ENCODE measurements around the gene TMPRSS3.
A peak's percentile ranks its signal among the peaks of the same experiment; 100 is the strongest.
"Not testable (repeated sequence)": the region's sequence is repeated elsewhere in the genome, so short reads cannot be mapped to it uniquely, and the experiment has no call there.

TMPRSS3 gene

DNA sequence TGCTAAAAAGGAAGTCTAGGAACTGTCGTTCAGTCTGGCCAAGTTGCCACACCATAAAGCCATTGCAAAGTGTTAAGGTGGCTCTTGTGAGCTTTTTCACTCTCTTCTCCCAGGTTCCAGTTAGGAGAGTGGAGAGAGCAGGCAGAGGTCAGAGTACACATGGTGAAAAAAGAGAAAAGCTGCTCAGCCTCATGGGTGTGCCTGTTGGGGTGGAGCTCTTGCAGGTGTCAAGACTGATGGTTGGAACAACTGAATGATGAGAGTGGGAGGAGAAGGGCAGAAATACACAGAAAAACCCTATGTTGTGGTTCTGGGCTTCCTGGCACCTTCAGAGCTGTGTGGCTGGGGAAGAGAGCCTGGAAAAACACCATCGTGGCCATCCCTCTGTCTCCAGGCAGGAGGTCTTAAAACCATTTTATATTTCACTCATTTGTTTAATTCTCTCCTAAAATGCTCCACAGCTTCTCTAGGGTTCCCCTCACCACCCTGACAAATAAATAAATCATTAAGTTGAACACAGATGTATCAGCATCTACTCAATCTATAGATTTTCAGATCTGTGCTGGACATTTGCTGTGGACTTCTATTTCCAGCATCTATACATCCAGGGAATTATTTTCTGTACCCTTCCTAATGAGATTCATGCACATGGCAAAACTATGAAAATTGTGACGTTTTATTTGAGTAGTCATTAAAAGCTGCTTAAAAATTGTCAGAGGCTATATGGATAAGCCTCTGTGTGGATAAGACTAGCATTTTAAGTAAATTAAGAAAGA lies 25.4 kb upstream of the TMPRSS3 start:
- peaks cover 90% of the 10 kb centered on the region for H3K36me3 Mint-ChIP-seq (ENCODE audit: low read depth)
- peak overlapping the region; percentile 92 for H3K27ac Mint-ChIP-seq
- H3K4me3 Mint-ChIP-seq, result peak overlapping the region; percentile 71
- peaks cover 3% of the 10 kb centered on the region for H3K9me3 Mint-ChIP-seq
- peak; percentile 55 for DNase-seq
- no peaks in the 10 kb centered on the region for H3K27me3 Mint-ChIP-seq
- H3K4me1 Mint-ChIP-seq (ENCODE audit: low read depth), result peaks cover 83% of the 10 kb centered on the region

DNA sequence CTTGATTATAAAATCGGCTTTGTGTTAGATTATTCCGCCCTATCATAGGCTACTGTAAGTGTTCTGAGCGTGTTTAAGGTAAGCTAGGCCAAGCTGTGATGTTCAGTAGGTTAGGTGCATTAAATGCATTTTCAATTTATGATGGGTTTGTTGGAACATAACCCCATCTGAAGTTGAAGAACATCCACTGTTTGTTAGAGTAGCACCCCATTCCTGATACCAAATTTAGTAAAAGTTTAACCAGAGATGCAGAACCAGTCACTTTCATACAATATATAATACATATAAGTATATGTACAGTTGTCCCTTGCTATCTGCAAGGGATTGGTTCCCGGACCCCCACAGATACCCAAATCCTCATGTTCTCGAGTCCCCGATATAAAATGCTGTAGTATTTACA lies 24.0 kb upstream of the TMPRSS3 start:
- peaks cover 3% of the 10 kb centered on the region for H3K9me3 Mint-ChIP-seq

DNA sequence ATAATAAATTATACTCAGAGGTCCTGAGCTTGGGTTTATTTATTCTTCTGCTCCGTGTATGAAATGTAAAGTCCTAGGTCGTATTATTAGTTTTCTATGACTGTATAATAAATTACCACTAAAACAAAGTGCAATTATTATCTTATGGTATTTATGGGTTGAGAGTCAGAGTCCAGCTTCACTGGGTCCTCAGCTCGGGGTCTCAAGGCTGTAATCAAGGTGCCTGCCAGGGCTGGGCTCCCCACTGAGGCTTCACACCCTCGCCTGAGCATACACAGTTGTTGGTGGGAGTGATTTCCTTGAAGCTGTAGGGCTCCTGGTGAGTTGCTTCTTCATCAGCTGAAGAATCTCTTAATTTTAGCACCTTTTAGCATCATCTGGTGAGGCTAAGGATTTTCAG lies 23.0 kb upstream of the TMPRSS3 start:
- H3K27me3 Mint-ChIP-seq, result no peaks in the 10 kb centered on the region
- H3K4me3 Mint-ChIP-seq, result no peak overlapping the region
- H3K27ac Mint-ChIP-seq, result no peak overlapping the region
- peaks cover 3% of the 10 kb centered on the region for H3K9me3 Mint-ChIP-seq
- H3K36me3 Mint-ChIP-seq (ENCODE audit: low read depth), result peaks cover 84% of the 10 kb centered on the region
- no peak for DNase-seq
- peaks cover 60% of the 10 kb centered on the region for H3K4me1 Mint-ChIP-seq (ENCODE audit: low read depth)

More for the DNA sequence above, 24.0 kb upstream of the TMPRSS3 start:
- no peak overlapping the region for H3K27ac Mint-ChIP-seq
- H3K4me3 Mint-ChIP-seq, result no peak overlapping the region
- DNase-seq, result no peak
- H3K36me3 Mint-ChIP-seq (ENCODE audit: low read depth), result peaks cover 91% of the 10 kb centered on the region
- no peaks in the 10 kb centered on the region for H3K27me3 Mint-ChIP-seq
- H3K4me1 Mint-ChIP-seq (ENCODE audit: low read depth), result peaks cover 70% of the 10 kb centered on the region

DNA sequence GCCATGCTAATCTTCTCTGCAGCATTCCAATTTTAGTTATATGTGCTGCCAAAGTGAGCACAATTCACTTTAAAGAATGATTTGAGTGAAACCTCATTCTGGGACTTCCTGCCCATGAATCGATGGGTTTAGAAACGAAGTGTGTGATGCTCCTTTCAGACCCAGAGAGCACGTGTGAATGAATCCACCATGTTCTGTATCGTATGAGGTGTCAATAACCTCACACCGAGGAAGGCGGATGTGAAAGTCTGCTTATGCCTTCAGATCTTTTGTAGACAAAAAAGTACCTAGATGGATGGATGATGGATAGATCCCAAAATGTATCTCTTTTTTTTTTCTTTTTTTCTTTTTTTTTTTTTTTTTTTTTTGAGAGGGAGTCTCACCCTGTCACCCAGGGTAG lies 21.7 kb upstream of the TMPRSS3 start:
- H3K4me1 Mint-ChIP-seq (ENCODE audit: low read depth), result peaks cover 47% of the 10 kb centered on the region
- DNase-seq, result no peak
- no peaks in the 10 kb centered on the region for H3K27me3 Mint-ChIP-seq
- peaks cover 3% of the 10 kb centered on the region for H3K9me3 Mint-ChIP-seq
- peak overlapping the region; percentile 1 for H3K4me3 Mint-ChIP-seq
- peak overlapping the region; percentile 84 for H3K27ac Mint-ChIP-seq
- H3K36me3 Mint-ChIP-seq (ENCODE audit: low read depth), result peaks cover 70% of the 10 kb centered on the region

DNA sequence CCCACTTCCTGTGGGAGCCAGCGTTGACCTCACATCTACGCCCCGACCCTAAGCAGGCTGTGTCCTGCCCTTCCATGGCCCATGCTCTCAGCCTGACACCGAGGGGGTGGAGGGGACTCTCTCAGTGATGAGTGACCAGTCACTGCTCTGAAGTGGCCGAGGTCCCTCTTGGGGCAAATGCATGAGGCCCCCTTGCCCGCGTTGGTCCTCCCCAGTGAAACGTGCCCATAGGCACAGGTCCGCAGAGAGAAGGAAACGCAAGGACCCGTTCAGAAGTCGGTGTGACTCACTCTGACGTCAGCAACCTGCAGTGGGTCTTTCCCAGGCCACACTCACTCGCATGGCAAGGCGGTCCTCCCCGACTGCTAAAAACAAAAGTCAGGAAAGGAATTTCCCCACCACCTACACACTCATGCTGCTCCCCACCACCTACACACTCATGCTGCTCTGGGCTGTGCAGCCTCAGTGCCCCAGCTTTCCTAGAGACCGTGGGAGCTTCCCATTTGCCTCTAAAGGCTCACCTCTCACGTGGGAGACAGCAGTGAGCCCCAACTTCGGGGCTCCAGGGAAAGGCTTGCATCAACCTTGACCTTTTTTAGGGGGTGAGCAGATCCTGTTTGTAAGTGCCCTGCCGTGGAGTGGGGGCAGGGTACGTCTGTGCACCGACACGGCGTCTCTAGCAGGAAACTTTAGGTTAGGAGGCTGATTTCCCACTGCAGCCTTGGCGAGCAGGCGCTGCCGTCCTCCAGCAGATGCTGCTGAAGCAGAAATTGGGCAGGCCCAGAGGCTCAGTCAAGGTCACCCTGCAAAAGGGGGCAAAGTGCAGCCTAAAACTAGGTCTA lies 19.3 kb upstream of the TMPRSS3 start:
- Mint-ChIP-seq H3K27ac (peak overlapping the region; percentile 99), H3K4me1 (ENCODE audit: low read depth) (peaks cover 25% of the 10 kb centered on the region), H3K27me3 (no peaks in the 10 kb centered on the region), H3K9me3 (peaks cover 3% of the 10 kb centered on the region), H3K36me3 (ENCODE audit: low read depth) (peaks cover 49% of the 10 kb centered on the region), H3K4me3 (peak overlapping the region; percentile 71)
- DNase-seq, result peak; percentile 90

DNA sequence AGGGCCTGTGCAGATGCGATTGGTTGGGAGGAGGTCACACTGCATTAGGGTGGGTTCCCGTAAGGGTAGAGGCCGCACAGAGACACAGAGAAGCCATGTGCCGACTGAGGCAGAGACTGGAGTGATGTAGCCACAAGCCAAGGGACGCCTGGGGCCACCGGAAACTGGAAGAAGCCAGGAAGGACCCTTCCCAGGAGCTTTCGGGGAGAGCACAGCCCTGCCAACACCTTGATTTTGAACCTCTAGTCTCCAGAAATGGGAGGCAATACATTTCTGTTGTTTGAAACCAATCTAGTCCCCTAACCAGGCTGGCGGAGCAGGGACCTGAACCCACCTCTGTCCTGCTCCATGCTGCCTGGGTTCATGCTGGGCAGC lies 18.7 kb upstream of the TMPRSS3 start:
- peaks cover 43% of the 10 kb centered on the region for H3K36me3 Mint-ChIP-seq (ENCODE audit: low read depth)
- H3K4me1 Mint-ChIP-seq (ENCODE audit: low read depth), result peaks cover 24% of the 10 kb centered on the region
- DNase-seq, result no peak
- peak overlapping the region; percentile 71 for H3K4me3 Mint-ChIP-seq
- peaks cover 3% of the 10 kb centered on the region for H3K9me3 Mint-ChIP-seq
- peak overlapping the region; percentile 99 for H3K27ac Mint-ChIP-seq
- H3K27me3 Mint-ChIP-seq, result no peaks in the 10 kb centered on the region

DNA sequence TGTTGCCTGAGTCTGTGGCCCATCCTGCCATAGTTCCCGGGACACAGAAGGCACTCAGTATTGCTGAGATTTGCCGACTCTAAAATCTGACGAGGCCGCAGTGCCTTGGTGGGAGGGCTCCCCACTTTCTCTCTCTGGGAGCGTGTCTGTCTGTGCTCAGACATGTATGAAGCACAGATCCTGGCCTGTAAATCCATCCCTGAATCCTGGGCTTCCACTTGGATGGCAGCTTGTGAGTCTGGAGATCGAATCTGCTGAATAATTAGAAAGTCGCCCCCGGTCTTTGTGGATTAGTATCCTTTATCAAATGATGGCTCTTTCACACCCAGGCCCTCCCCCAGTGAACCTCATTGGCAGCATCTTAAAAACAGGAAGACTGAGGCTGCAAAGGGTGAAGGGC lies 18.2 kb upstream of the TMPRSS3 start:
- Mint-ChIP-seq H3K4me3 (peak overlapping the region; percentile 51), H3K27ac (peak overlapping the region; percentile 99), H3K27me3 (no peaks in the 10 kb centered on the region), H3K36me3 (ENCODE audit: low read depth) (peaks cover 38% of the 10 kb centered on the region), H3K4me1 (ENCODE audit: low read depth) (peaks cover 24% of the 10 kb centered on the region), H3K9me3 (peaks cover 3% of the 10 kb centered on the region)
- DNase-seq, result no peak

GRCh38 chr21:42413500-42413899 lies 17.6 kb upstream of the TMPRSS3 start:
- Mint-ChIP-seq H3K27ac (peak overlapping the region; percentile 99), H3K9me3 (peaks cover 3% of the 10 kb centered on the region), H3K36me3 (ENCODE audit: low read depth) (peaks cover 34% of the 10 kb centered on the region), H3K4me1 (ENCODE audit: low read depth) (peaks cover 23% of the 10 kb centered on the region), H3K4me3 (peak overlapping the region; percentile 51), H3K27me3 (no peaks in the 10 kb centered on the region)
- peak; percentile 64 for DNase-seq

- Mint-ChIP-seq H3K27ac (peak overlapping the region; percentile 99), H3K4me3 (peak overlapping the region; percentile 51), H3K9me3 (peaks cover 3% of the 10 kb centered on the region), H3K36me3 (ENCODE audit: low read depth) (peaks cover 34% of the 10 kb centered on the region), H3K4me1 (ENCODE audit: low read depth) (peaks cover 23% of the 10 kb centered on the region), H3K27me3 (no peaks in the 10 kb centered on the region)
- peak; percentile 30 for DNase-seq
Observed at GRCh38 chr21:42413093-42413492, 17.2 kb upstream of the TMPRSS3 start.

DNA sequence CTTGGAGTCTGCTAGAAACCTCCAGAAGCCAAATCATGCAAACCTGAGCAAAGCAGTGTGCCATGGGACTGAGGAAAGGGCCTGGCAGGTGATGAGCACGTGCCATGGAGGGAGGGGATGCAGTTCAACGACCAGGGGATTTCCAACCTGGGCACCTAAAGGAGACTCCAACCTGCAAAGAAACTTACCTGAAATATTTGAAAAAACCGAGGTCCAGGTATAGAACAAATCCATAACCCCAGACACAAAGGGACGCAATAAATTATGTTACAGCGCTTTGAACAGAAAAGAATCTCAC lies 16.7 kb upstream of the TMPRSS3 start:
- Mint-ChIP-seq H3K9me3 (peaks cover 2% of the 10 kb centered on the region), H3K4me1 (ENCODE audit: low read depth) (peaks cover 26% of the 10 kb centered on the region), H3K27me3 (no peaks in the 10 kb centered on the region), H3K27ac (peak overlapping the region; percentile 15), H3K4me3 (peak overlapping the region; percentile 11), H3K36me3 (ENCODE audit: low read depth) (peaks cover 34% of the 10 kb centered on the region)
- no peak for DNase-seq

- Mint-ChIP-seq H3K27ac (no peak overlapping the region), H3K9me3 (no peaks in the 10 kb centered on the region), H3K4me1 (ENCODE audit: low read depth) (peaks cover 28% of the 10 kb centered on the region), H3K27me3 (no peaks in the 10 kb centered on the region), H3K36me3 (ENCODE audit: low read depth) (peaks cover 35% of the 10 kb centered on the region), H3K4me3 (peak overlapping the region; percentile 11)
- peak; percentile 31 for DNase-seq
Observed at GRCh38 chr21:42411891-42412635, 16.2 kb upstream of the TMPRSS3 start.

DNA sequence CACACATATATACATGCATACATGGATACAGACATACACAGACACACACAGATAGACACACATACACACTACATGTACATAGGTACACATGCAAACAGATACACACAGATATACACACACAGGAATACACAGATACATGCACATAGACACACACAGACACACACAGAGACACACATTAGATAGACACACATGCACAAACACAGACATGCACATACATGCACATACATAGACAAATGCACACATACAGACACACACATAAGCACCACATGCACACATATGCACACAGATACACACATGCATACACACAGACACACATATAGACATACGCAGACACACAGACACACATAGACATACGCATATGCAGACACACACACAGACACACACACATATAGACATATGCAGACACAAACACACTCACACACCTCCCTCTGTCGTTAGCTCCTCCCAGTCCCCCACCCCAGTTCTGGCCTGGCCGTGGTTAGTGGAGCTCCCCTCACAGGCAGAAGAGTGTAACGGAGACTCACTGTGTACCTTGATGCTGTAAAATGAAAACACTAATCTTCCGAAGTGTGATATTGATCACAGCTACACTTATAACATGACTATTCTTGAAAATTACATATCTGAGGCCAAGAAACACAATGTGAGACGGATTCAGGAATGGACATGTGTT lies 15.5 kb upstream of the TMPRSS3 start:
- H3K4me1 Mint-ChIP-seq (ENCODE audit: low read depth), result peaks cover 35% of the 10 kb centered on the region
- H3K36me3 Mint-ChIP-seq (ENCODE audit: low read depth), result peaks cover 35% of the 10 kb centered on the region
- DNase-seq, result peak; percentile 41
- H3K27me3 Mint-ChIP-seq, result no peaks in the 10 kb centered on the region
- no peaks in the 10 kb centered on the region for H3K9me3 Mint-ChIP-seq
- H3K27ac Mint-ChIP-seq, result no peak overlapping the region
- no peak overlapping the region for H3K4me3 Mint-ChIP-seq

GRCh38 chr21:42409366-42409765 lies 13.5 kb upstream of the TMPRSS3 start:
- peaks cover 42% of the 10 kb centered on the region for H3K36me3 Mint-ChIP-seq (ENCODE audit: low read depth)
- peak overlapping the region; percentile 55 for H3K27ac Mint-ChIP-seq
- peaks cover 45% of the 10 kb centered on the region for H3K4me1 Mint-ChIP-seq (ENCODE audit: low read depth)
- peak overlapping the region; percentile 6 for H3K4me3 Mint-ChIP-seq
- H3K27me3 Mint-ChIP-seq, result no peaks in the 10 kb centered on the region
- peak; percentile 32 for DNase-seq
- no peaks in the 10 kb centered on the region for H3K9me3 Mint-ChIP-seq

DNA sequence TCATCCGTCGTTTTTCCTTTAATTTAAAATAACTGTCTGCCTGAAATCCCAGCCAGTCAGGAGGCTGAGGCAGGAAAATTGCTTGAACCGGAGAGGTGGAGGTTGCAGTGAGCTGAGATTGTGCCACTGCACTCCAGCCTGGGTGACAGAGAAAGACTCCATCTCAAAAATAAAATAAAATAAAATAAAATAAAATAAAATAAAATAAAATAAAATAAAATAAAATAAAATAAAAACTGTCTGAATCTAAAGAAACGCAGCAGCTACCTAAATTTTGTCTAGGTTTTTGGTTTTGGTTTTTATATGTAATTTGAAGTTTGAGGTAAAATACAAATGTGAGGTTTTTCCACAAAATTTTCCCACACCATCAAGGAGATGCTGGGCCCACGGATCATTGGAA lies 12.9 kb upstream of the TMPRSS3 start:
- H3K36me3 Mint-ChIP-seq (ENCODE audit: low read depth), result peaks cover 49% of the 10 kb centered on the region
- not testable (repeated sequence) for H3K9me3 Mint-ChIP-seq, DNase-seq, H3K27me3 Mint-ChIP-seq, H3K4me3 Mint-ChIP-seq
- peaks cover 46% of the 10 kb centered on the region for H3K4me1 Mint-ChIP-seq (ENCODE audit: low read depth)
- H3K27ac Mint-ChIP-seq, result peak overlapping the region; percentile 98
